ENCODE results near the gene NKPD1.

GRCh38 chr19:45152504-45153338, 8.1 kb downstream of the NKPD1 start:
- no peak for TF ChIP-seq POLR2A (IDR thresholded peaks at IDR 0.05)
- TF ChIP-seq, protein P1, sequence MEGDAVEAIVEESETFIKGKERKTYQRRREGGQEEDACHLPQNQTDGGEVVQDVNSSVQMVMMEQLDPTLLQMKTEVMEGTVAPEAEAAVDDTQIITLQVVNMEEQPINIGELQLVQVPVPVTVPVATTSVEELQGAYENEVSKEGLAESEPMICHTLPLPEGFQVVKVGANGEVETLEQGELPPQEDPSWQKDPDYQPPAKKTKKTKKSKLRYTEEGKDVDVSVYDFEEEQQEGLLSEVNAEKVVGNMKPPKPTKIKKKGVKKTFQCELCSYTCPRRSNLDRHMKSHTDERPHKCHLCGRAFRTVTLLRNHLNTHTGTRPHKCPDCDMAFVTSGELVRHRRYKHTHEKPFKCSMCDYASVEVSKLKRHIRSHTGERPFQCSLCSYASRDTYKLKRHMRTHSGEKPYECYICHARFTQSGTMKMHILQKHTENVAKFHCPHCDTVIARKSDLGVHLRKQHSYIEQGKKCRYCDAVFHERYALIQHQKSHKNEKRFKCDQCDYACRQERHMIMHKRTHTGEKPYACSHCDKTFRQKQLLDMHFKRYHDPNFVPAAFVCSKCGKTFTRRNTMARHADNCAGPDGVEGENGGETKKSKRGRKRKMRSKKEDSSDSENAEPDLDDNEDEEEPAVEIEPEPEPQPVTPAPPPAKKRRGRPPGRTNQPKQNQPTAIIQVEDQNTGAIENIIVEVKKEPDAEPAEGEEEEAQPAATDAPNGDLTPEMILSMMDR (IDR thresholded peaks at IDR 0.05) = no peak
- peak; percentile 7 for TF ChIP-seq POLR2AphosphoS5 (IDR thresholded peaks at IDR 0.05)

Measured in prostate gland (tissue), 2 donors.